ENCODE measurements around the gene MEX3A. TPM values are rescaled to one million over a fixed set of nuclear protein-coding genes. Genes with fewer than 3 reads are reported as not detected.
"Not testable (repeated sequence)": the region's sequence is repeated elsewhere in the genome, so short reads cannot be mapped to it uniquely, and the experiment has no call there.

Gene MEX3A
- total and polyA plus RNA-seq, 2 of the 8 experiments (the other 6 are each of a cell fraction or from before 2014, with no cell fraction given) = 34.1 to 52.4 TPM

DNA sequence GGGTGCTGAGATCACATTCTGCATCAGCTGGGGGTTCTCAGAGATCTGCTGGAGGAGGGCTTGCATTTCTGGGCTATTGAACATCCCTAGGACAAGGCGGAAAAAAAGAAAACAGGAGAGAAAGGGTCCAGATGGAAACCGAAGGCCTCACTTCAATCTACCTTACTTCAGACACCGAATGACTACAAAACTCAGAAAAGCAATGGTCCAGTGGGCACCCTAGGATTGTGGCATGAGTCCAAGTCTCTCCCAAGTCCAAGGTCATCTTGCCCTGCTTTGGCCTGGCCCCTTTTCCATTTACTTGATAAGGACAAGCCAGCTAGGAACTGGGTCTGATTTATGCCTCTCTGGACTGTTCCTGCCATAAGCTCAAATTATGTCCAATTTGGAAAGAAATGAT, 39.4 kb downstream of the MEX3A start (continued):
- TF ChIP-seq KDM1A (IDR thresholded peaks at IDR 0.05; ENCODE audit: borderline replicate concordance, low read length) = no peak

- H3K27ac ChIP-seq (ENCODE audit: low read depth, low read length); H4K8ac ChIP-seq (ENCODE audit: extremely low read depth, insufficient read depth, low read length): not testable (repeated sequence)
Measured at GRCh38 chr1:156034991-156035390, 47.3 kb downstream of the MEX3A start.

More at GRCh38 chr1:156034991-156035390, 47.3 kb downstream of the MEX3A start:
- not testable (repeated sequence) for H3K9me3 ChIP-seq (ENCODE audit: insufficient read depth in 2 of 2, low read depth in 1 of 2, low read length in 1 of 2); H3K4ac ChIP-seq (replicated peaks; ENCODE audit: insufficient read length, low read depth, low read length); H4K5ac ChIP-seq (ENCODE audit: insufficient read length, low read depth, low read length); H4K20me1 ChIP-seq (replicated peaks in 1 of 2; ENCODE audit: control insufficient read depth in 1 of 2, insufficient read depth in 2 of 2, low read length in 2 of 2); H4K91ac ChIP-seq (replicated peaks; ENCODE audit: insufficient read length, low read length); H3K4me3 ChIP-seq (ENCODE audit: extremely low read depth in 1 of 4, insufficient read depth in 2 of 4, low read depth in 3 of 4, low read length in 4 of 4); H3K56ac ChIP-seq (replicated peaks; ENCODE audit: insufficient read length, low read depth, low read length); H3K14ac ChIP-seq (ENCODE audit: insufficient read length); H2BK15ac ChIP-seq (ENCODE audit: low read length); H2BK120ac ChIP-seq (replicated peaks; ENCODE audit: low read depth, low read length); H3K4me1 ChIP-seq (replicated peaks in 1 of 4; ENCODE audit: control insufficient read depth in 3 of 4, insufficient read depth in 4 of 4, low read length in 3 of 4); H3K27me3 ChIP-seq (replicated peaks in 1 of 4; ENCODE audit: control insufficient read depth in 3 of 4, extremely low read depth in 1 of 4, insufficient read depth in 3 of 4, low read length in 3 of 4); H3K23me2 ChIP-seq (ENCODE audit: low read depth, low read length); H3K9ac ChIP-seq (replicated peaks in 1 of 4; ENCODE audit: extremely low read depth in 1 of 4, low read depth in 3 of 4, low read length in 3 of 4); H3K18ac ChIP-seq (ENCODE audit: extremely low read depth, low read length); H2BK20ac ChIP-seq (ENCODE audit: low read length); FAIRE-seq; H2BK12ac ChIP-seq (ENCODE audit: low read depth, low read length); H3K79me2 ChIP-seq (ENCODE audit: control insufficient read depth in 1 of 2, insufficient read depth in 2 of 2, low read length in 2 of 2); H3K4me2 ChIP-seq (ENCODE audit: insufficient read depth in 1 of 2, low read depth in 2 of 2, low read length in 2 of 2); H2BK5ac ChIP-seq (ENCODE audit: low read depth, low read length); DNase-seq (ENCODE audit: low read depth in 1 of 2, low spot score in 2 of 2); H3K23ac ChIP-seq (ENCODE audit: insufficient read length); H2AK5ac ChIP-seq (ENCODE audit: low read depth, low read length); H3K79me1 ChIP-seq (ENCODE audit: low read depth, low read length); H2AFZ ChIP-seq (ENCODE audit: low read length)
- H3K36me3 ChIP-seq (ENCODE audit: control insufficient read depth in 2 of 4, insufficient read depth in 4 of 4, low read length in 3 of 4) = peaks cover 0 to 11% (median 0%) of the 10 kb centered on the region in 4 experiments; a peak in 5 of 8 replicates
- ChIA-PET POLR2A (ENCODE audit: partially characterized antibody) (interaction anchor here (0.6 kb wide), 1 partner anchor 557 kb away, joined by 3 read pairs; no protein-coding TSS in a partner anchor), CTCF (ENCODE audit: partially characterized antibody) (interaction anchor here (3.6 to 6.2 kb wide), 2 partner anchors 9 to 15 kb away, joined by 12 to 30 read pairs; no protein-coding TSS in a partner anchor)
- 92% methylated on average over 4 of the region's 4 CpGs; no CpG with 5 or more reads in 1 of the 2 experiments for WGBS, 2 experiments (ENCODE audit: extremely low coverage in 1 of 2, insufficient coverage in 1 of 2, insufficient read length in 1 of 2, insufficient replicate concordance in 2 of 2, low coverage in 1 of 2, low lambda C conversion rate in 2 of 2, missing lambda C conversion rate in 1 of 2)

All from H1 (cell line).